GM19455 (cell line): Measurements from ENCODE around the gene USP8.
"Not testable (repeated sequence)": the region's sequence is repeated elsewhere in the genome, so short reads cannot be mapped to it uniquely, and the experiment has no call there.

Source experiments
- ATAC-seq: cut with Tn5 transposase; IDR thresholded peaks from one replicate; pipeline ENCODE4 v1.9.1; 2021; ENCODE audit not compliant: unreplicated experiment

Gene USP8

GRCh38 chr15:50424066-50424890 lies at the start of gene USP8:
USP8 (plus strand) TSS chr15:50424405; CDS start chr15:50439074, 14,669 bp downstream.
- peak; percentile 97 for ATAC-seq

- ATAC-seq = peak; percentile 94
Observed at GRCh38 chr15:50377867-50378751, 46.1 kb upstream of the USP8 start.

GRCh38 chr15:50378776-50379175 lies 45.4 kb upstream of the USP8 start:
- ATAC-seq = no peak

GRCh38 chr15:50379413-50379812 lies 44.8 kb upstream of the USP8 start:
- ATAC-seq = not testable (repeated sequence)

- ATAC-seq = no peak
Observed at GRCh38 chr15:50380089-50380488, 44.1 kb upstream of the USP8 start.

GRCh38 chr15:50381438-50381837 lies 42.8 kb upstream of the USP8 start:
- ATAC-seq = no peak

- ATAC-seq = not testable (repeated sequence)
Observed at GRCh38 chr15:50382408-50382807, 41.8 kb upstream of the USP8 start.

GRCh38 chr15:50390554-50391264 lies 33.5 kb upstream of the USP8 start:
- peak; percentile 81 for ATAC-seq

GRCh38 chr15:50391561-50391960 lies 32.6 kb upstream of the USP8 start:
- not testable (repeated sequence) for ATAC-seq

GRCh38 chr15:50411870-50412269 lies 12.3 kb upstream of the USP8 start:
- no peak for ATAC-seq

- ATAC-seq = no peak
Observed at GRCh38 chr15:50414624-50415023, 9.6 kb upstream of the USP8 start.

- ATAC-seq = no peak
Observed at GRCh38 chr15:50415752-50416404, 8.3 kb upstream of the USP8 start.

- no peak for ATAC-seq
Observed at GRCh38 chr15:50416890-50417289, 7.3 kb upstream of the USP8 start.

GRCh38 chr15:50418041-50418583 lies 6.1 kb upstream of the USP8 start:
- no peak for ATAC-seq

- no peak for ATAC-seq
Observed at GRCh38 chr15:50425219-50425618, 1.0 kb downstream of the USP8 start.

GRCh38 chr15:50425678-50426246 lies 1.6 kb downstream of the USP8 start:
- ATAC-seq = not testable (repeated sequence)

- no peak for ATAC-seq
Observed at GRCh38 chr15:50426428-50426827, 2.2 kb downstream of the USP8 start.

- ATAC-seq = no peak
Observed at GRCh38 chr15:50431204-50431603, 7.0 kb downstream of the USP8 start.

GRCh38 chr15:50432230-50432629 lies 8.0 kb downstream of the USP8 start:
- ATAC-seq = no peak

- ATAC-seq = no peak
Observed at GRCh38 chr15:50435772-50436171, 11.6 kb downstream of the USP8 start.
